ENCODE data around the gene TFR2. TPM values are rescaled to one million over a fixed set of nuclear protein-coding genes. Genes with fewer than 3 reads are reported as not detected.

Gene TFR2
- total and polyA plus RNA-seq, 2 of the 13 experiments (the other 11 are each of a cell fraction or from before 2014, with no cell fraction given): 36.9 to 64.2 TPM

GRCh38 chr7:100689230-100690135 is 48.1 kb upstream of the TFR2 start (continued):
- peak; percentile 15; the same call in 1 of the 2 replicates for TF ChIP-seq CTCF (CRISPR knock-in tag; IDR thresholded peaks at IDR 0.05)
- no peak for TF ChIP-seq ZNF503 (CRISPR knock-in tag; IDR thresholded peaks at IDR 0.05)
- no peak for TF ChIP-seq GLI4 (CRISPR knock-in tag; IDR thresholded peaks at IDR 0.05; ENCODE audit: borderline replicate concordance)
- TF ChIP-seq ZNF552 (CRISPR knock-in tag; IDR thresholded peaks at IDR 0.05; ENCODE audit: borderline replicate concordance): no peak
- 0 out of 2 replicates have a peak, but pooled peaks have one; percentile 22 for TF ChIP-seq CSRNP1 (CRISPR knock-in tag; IDR thresholded peaks at IDR 0.05)
